K562 (cell line): ENCODE data around the gene PATE4. TPM values are rescaled to one million over a fixed set of nuclear protein-coding genes. Genes with fewer than 3 reads are reported as not detected.

ENCODE experiments used
- ATAC-seq: fragments of 200-7000 bp; cut with Tn5 transposase; 3 replicates; pipeline ENCODE4 v1.9.1; 2020; ENCODE audit warnings: moderate library complexity
- BruUV-seq: library from RNA; stranded (reverse); fragments of 400-500 nt; replicated peaks from 2 replicates; lab custom pipeline; 2021; lab: Mats Ljungman, UMichigan
- CTCF ChIA-PET: fragments of 300-600 bp; formaldehyde crosslinking; extraction: SDS; loops from one replicate; lab custom pipeline; 2021; ENCODE audit warnings: low intra/inter-chr PET ratio; lab: Yijun Ruan, JAX
- POLR2A ChIA-PET: fragments of 300-600, 350-650 bp; sonication (Branson Sonifier 250); formaldehyde crosslinking; extraction: SDS; loops from one replicate; lab custom pipeline; 2021; ENCODE audit warnings: antibody characterized with exemption, inconsistent platforms; lab: Yijun Ruan, JAX
- DNase-seq, 4 experiments: peaks; one replicate each; pipeline versions ENCODE4 v3.0.0 to v3.0.0-alpha.2; 2011 to 2018; ENCODE audit warnings: low spot score in 3 of 4, mixed read lengths in 3 of 4; ENCODE audit errors: extremely low read depth in 1 of 4
- FAIRE-seq: peaks from 2 replicates; lab custom pipeline; 2011; peaks lifted over from hg19 to GRCh38; lab: Jason Lieb, UNC
- H2AFZ ChIP-seq: 2 replicates; pipeline ENCODE4 v1.6.0; 2011; ENCODE audit warnings: low read depth, low read length, control low read depth, inconsistent platforms
- H3K27ac ChIP-seq: fragments of 200-600 bp; 3 replicates; pipeline ENCODE4 v1.8.0; 2011; ENCODE audit warnings: low read depth, mild to moderate bottlenecking, control low read depth, inconsistent platforms, low read length, moderate library complexity, mixed read lengths; ENCODE audit errors: extremely low read depth
- H3K27me3 ChIP-seq, 2 experiments: fragments of 300-600 bp in 1 of 2; 2 replicates in 1 of 2; 3 replicates in 1 of 2; pipeline versions ENCODE4 v1.6.0 to v1.8.0; 2011; ENCODE audit warnings: inconsistent platforms in 2 of 2, low read length in 2 of 2, mild to moderate bottlenecking in 1 of 2, mixed read lengths in 1 of 2, moderate library complexity in 1 of 2; ENCODE audit not compliant: control insufficient read depth in 2 of 2, insufficient read depth in 2 of 2
- H3K36me3 ChIP-seq: fragments of 300-600 bp; 3 replicates; pipeline ENCODE4 v1.8.0; 2011; ENCODE audit warnings: mild to moderate bottlenecking, low read length, inconsistent platforms; ENCODE audit not compliant: control insufficient read depth, insufficient read depth
- H3K4me1 ChIP-seq, 2 experiments: fragments of 200-600 bp in 1 of 2; replicated peaks in 1 of 2; 2 replicates in 1 of 2; 3 replicates in 1 of 2; pipeline versions ENCODE4 v1.5.1 to v1.8.0; 2011; ENCODE audit warnings: inconsistent platforms in 2 of 2, low read length in 2 of 2, mild to moderate bottlenecking in 1 of 2, mixed read lengths in 1 of 2, moderate library complexity in 1 of 2; ENCODE audit not compliant: control insufficient read depth in 2 of 2, insufficient read depth in 2 of 2
- H3K4me2 ChIP-seq: 2 replicates; pipeline ENCODE4 v1.6.1; 2011; ENCODE audit warnings: low read length, control low read depth, inconsistent platforms, mixed read lengths; ENCODE audit not compliant: insufficient read depth
- H3K4me3 ChIP-seq: fragments of 200-600 bp; sonication (generic), shearing (Covaris generic); 2 replicates; pipeline ENCODE4 v1.5.1; 2016; ENCODE audit warnings: control low read depth, inconsistent platforms
- H3K79me2 ChIP-seq: fragments of 200-600 bp; 3 replicates; pipeline ENCODE4 v1.8.0; 2011; ENCODE audit warnings: low read length, inconsistent platforms; ENCODE audit not compliant: control insufficient read depth, insufficient read depth
- H3K9ac ChIP-seq, 2 experiments: 2 replicates each; pipeline versions ENCODE4 v1.6.0 to v1.6.1; 2011; ENCODE audit warnings: low read depth in 2 of 2, low read length in 2 of 2, control low read depth in 1 of 2, inconsistent platforms in 1 of 2, mild to moderate bottlenecking in 1 of 2, mixed read lengths in 1 of 2; ENCODE audit not compliant: insufficient read depth in 1 of 2
- H3K9me1 ChIP-seq: one replicate; pipeline ENCODE4 v1.6.0; 2011; ENCODE audit warnings: inconsistent platforms, mild to moderate bottlenecking, low read length, moderate library complexity; ENCODE audit not compliant: control insufficient read depth, insufficient read depth
- H3K9me3 ChIP-seq: replicated peaks from 2 replicates; pipeline ENCODE4 v1.5.1; 2011; ENCODE audit warnings: low read depth, low read length, inconsistent platforms; ENCODE audit not compliant: control insufficient read depth, insufficient read depth
- H4K20me1 ChIP-seq: replicated peaks from 2 replicates; pipeline ENCODE4 v1.6.1; 2011; ENCODE audit warnings: low read length, inconsistent platforms, mixed read lengths; ENCODE audit not compliant: control insufficient read depth, insufficient read depth
- ATF2 ChIP-seq: sonication (generic); formaldehyde crosslinking; IDR thresholded peaks from 2 replicates; pipeline ENCODE4 v1.8.1; 2022; ENCODE audit warnings: missing genetic modification reagents
- ATF4 ChIP-seq: fragments of 450-650 bp; formaldehyde crosslinking; IDR thresholded peaks from 2 replicates; pipeline ENCODE4 v1.4.0; 2022; ENCODE audit warnings: mild to moderate bottlenecking, moderate library complexity
- CAMTA2 ChIP-seq: fragments of 250-450 bp; sonication (Bioruptor Pico); conservative IDR thresholded peaks from 2 replicates; pipeline ENCODE4 v1.5.1; 2022
- CEBPG ChIP-seq, 3 experiments: fragments of 200-800 bp in 1 of 3; sonication (Bioruptor generic) in 1 of 3; sonication (generic) in 1 of 3; formaldehyde crosslinking in 1 of 3; IDR thresholded peaks in 2 of 3; conservative IDR thresholded peaks in 1 of 3; 2 replicates each; pipeline versions ENCODE4 v1.6.1 to v1.8.0; 2016 to 2022; ENCODE audit warnings: missing compliant biosample characterization in 2 of 3, missing genetic modification characterization in 2 of 3, mild to moderate bottlenecking in 1 of 3, missing genetic modification reagents in 1 of 3
- CREB1 ChIP-seq, 2 experiments: sonication (generic) in 1 of 2; formaldehyde crosslinking in 1 of 2; IDR thresholded peaks; 2 replicates each; pipeline versions ENCODE4 v1.6.1 to v1.8.0; 2012 to 2022; ENCODE audit warnings: inconsistent platforms in 1 of 2, mild to moderate bottlenecking in 1 of 2, missing genetic modification reagents in 1 of 2, moderate library complexity in 1 of 2
- EGR1 ChIP-seq: fragments of 450-650 bp; conservative IDR thresholded peaks from 2 replicates; pipeline ENCODE4 v1.6.1; 2017; ENCODE audit warnings: mild to moderate bottlenecking
- GTF2B ChIP-seq: IDR thresholded peaks from 2 replicates; pipeline ENCODE4 v1.6.1; 2011; ENCODE audit not compliant: insufficient read length; ENCODE audit errors: extremely low read depth
- MAFK ChIP-seq: IDR thresholded peaks from 2 replicates; pipeline ENCODE4 v1.6.1; 2011; ENCODE audit warnings: low read length, improper control_type of control experiment
- NR2C1 ChIP-seq, 2 experiments: fragments of 450-650 bp; IDR thresholded peaks; 2 replicates each; pipeline ENCODE4 v1.6.1; 2017; ENCODE audit warnings: mild to moderate bottlenecking in 2 of 2, antibody characterized with exemption in 1 of 2, inconsistent platforms in 1 of 2, missing compliant biosample characterization in 1 of 2, missing genetic modification characterization in 1 of 2
- NUFIP1 ChIP-seq: fragments of 450-650 bp; IDR thresholded peaks from 2 replicates; pipeline ENCODE4 v1.6.1; 2018; ENCODE audit not compliant: partially characterized antibody
- RUNX1 ChIP-seq: sonication (generic); IDR thresholded peaks from 2 replicates; pipeline ENCODE4 v1.6.1; 2016; ENCODE audit warnings: antibody characterized with exemption, low read depth
- SMARCA4 ChIP-seq: fragments of 450-650 bp; IDR thresholded peaks from 2 replicates; pipeline ENCODE4 v1.6.1; 2016
- TCF3 ChIP-seq: sonication (generic); formaldehyde crosslinking; IDR thresholded peaks from 2 replicates; pipeline ENCODE4 v1.4.0; 2020; ENCODE audit warnings: mild to moderate bottlenecking, missing genetic modification reagents
- ZNF165 ChIP-seq: fragments of 250-450 bp; sonication (Bioruptor Pico); IDR thresholded peaks from 2 replicates; pipeline ENCODE4 v1.4.0; 2020; ENCODE audit warnings: borderline replicate concordance
- ZNF217 ChIP-seq: sonication (generic); formaldehyde crosslinking; IDR thresholded peaks from 2 replicates; pipeline ENCODE4 v1.8.0; 2022; ENCODE audit warnings: mild to moderate bottlenecking, missing genetic modification reagents
- ZNF282 ChIP-seq: sonication (generic); formaldehyde crosslinking; IDR thresholded peaks from 2 replicates; pipeline ENCODE4 v1.8.1; 2023; ENCODE audit warnings: missing genetic modification reagents
- ZNF436 ChIP-seq: fragments of 250-450, 450-650 bp; sonication (Bioruptor Pico); formaldehyde crosslinking; IDR thresholded peaks from 2 replicates; pipeline ENCODE4 v1.7.0; 2020; ENCODE audit warnings: mild to moderate bottlenecking
- ZNF717 ChIP-seq: fragments of 250-450 bp; sonication (Bioruptor Pico); IDR thresholded peaks from 2 replicates; pipeline ENCODE4 v1.5.0; 2021
- whole genome bisulfite sequencing: fragments of 100-300 bp; shearing (Covaris generic); methylation state at CpG from one replicate; pipeline ENCODE4 v1.1.6; 2016; ENCODE audit warnings: low coverage, mixed read lengths; ENCODE audit not compliant: insufficient coverage; ENCODE audit errors: missing lambda C conversion rate; 5-methylcytosine and 5-hydroxymethylcytosine counted together
- in situ Hi-C: fragments of 300-500 bp; cut with MboI; formaldehyde crosslinking; loops from 4 replicates; pipeline ENCODE4 v1.15.0; 2018; ENCODE audit warnings: inconsistent platforms, mixed read lengths
- intact Hi-C: fragments of 100-400 bp; cut with micrococcal nuclease; formaldehyde crosslinking; loops from 2 replicates; pipeline ENCODE4 v1.14.2; 2022
- polyA plus RNA-seq, 8 experiments: library from polyadenylated mRNA; depleted of rRNA in 4 of 8; stranded (reverse) in 5 of 8; unstranded in 3 of 8; fragments of >200 nt; fragmentation: Nextera tagmentation in 2 of 8; fragmentation: Illumina TruSeq in 1 of 8; extraction: Ambion mirVana in 2 of 8; extraction: Trizol in 1 of 8; gene quantifications; 2 replicates each; pipeline versions ENCODE4 v1.2.1 to v1.2.3, GENCODE V29; 2011 to 2014; ENCODE audit warnings: inconsistent platforms in 1 of 8, missing spikeins in 1 of 8
- total RNA-seq, 7 experiments: library from RNA; depleted of rRNA in 6 of 7; stranded (reverse); fragments of >200 nt in 6 of 7; fragmentation: Illumina TruSeq in 2 of 7; extraction: Trizol in 2 of 7; gene quantifications; 2 replicates each; pipeline versions ENCODE4 v1.2.1 to v1.2.3, GENCODE V29; 2011 to 2021; ENCODE audit warnings: low replicate concordance in 1 of 7

The PATE4 gene
- total and polyA plus RNA-seq, 9 of the 15 experiments (the other 6 are each of a cell fraction or from before 2014, with no cell fraction given): not detected

- TF ChIP-seq CREB1 (IDR thresholded peaks at IDR 0.05) (no peak), CREB1 (CRISPR knock-in tag; IDR thresholded peaks at IDR 0.05) (no peak), SMARCA4 (no peak)
Observed at GRCh38 chr11:125790825-125791224, 42.3 kb upstream of the PATE4 start (continued).

- ATAC-seq (no peak), FAIRE-seq (no peak), DNase-seq (no peak)
- ChIA-PET CTCF (no interaction called here), POLR2A (no interaction called here)
- no peak overlapping the region for H3K4me3 ChIP-seq
- no peak overlapping the region for H3K9ac ChIP-seq
- no peak overlapping the region for H3K4me2 ChIP-seq
- BruUV-seq: no TSS peak
- no peaks in the 10 kb centered on the region for H3K9me3 ChIP-seq
- TF ChIP-seq ATF4 (CRISPR knock-in tag) (no peak), CEBPG (CRISPR knock-in tag; IDR thresholded peaks at IDR 0.05) (no peak), CEBPG (tag; conservative IDR thresholded peaks at IDR 0.05 in 1 of 2, IDR thresholded peaks at IDR 0.05 in 1 of 2) (no peak), GTF2B (no peak), TCF3 (CRISPR knock-in tag) (no peak), ZNF165 (no peak), NR2C1 (IDR thresholded peaks at IDR 0.05) (no peak), NR2C1 (tag; IDR thresholded peaks at IDR 0.05) (no peak), ZNF436 (no peak), RUNX1 (no peak), NUFIP1 (no peak), ATF2 (CRISPR knock-in tag) (no peak), MAFK (no peak), ZNF217 (CRISPR knock-in tag) (no peak), CAMTA2 (CRISPR knock-in tag) (no peak), ZNF282 (no peak), EGR1 (no peak), ZNF717 (CRISPR knock-in tag) (no peak)
- no peaks in the 10 kb centered on the region for H3K27me3 ChIP-seq
- no peaks in the 10 kb centered on the region for H3K36me3 ChIP-seq
- no peaks in the 10 kb centered on the region for H3K9me1 ChIP-seq
- H2AFZ ChIP-seq: no peak overlapping the region
- H4K20me1 ChIP-seq: no peaks in the 10 kb centered on the region
- intact Hi-C loops (no loop called here), in situ Hi-C loops (no loop called here)
- no peak overlapping the region for H3K27ac ChIP-seq
- WGBS: 5% methylated on average over 4 of the region's 4 CpGs
- H3K79me2 ChIP-seq: no peaks in the 10 kb centered on the region
- no peaks in the 10 kb centered on the region for H3K4me1 ChIP-seq
Observed at GRCh38 chr11:125797641-125798040, 35.5 kb upstream of the PATE4 start.
